Neuronal stem cell (in vitro differentiated cells): ENCODE results near the gene PLSCR5.

Experiments used
- DNase-seq: peaks from one replicate; pipeline ENCODE4 v3.0.0-alpha.2; 2013; ENCODE audit warnings: low spot score
- H2AFZ ChIP-seq: one replicate; pipeline ENCODE4 v1.6.1; 2013; ENCODE audit warnings: mild to moderate bottlenecking, low read length, inconsistent platforms
- H2AK5ac ChIP-seq: 2 replicates; pipeline ENCODE4 v1.6.1; 2013; ENCODE audit warnings: low read depth, mild to moderate bottlenecking, inconsistent platforms, low read length, moderate library complexity, mixed read lengths
- H2BK120ac ChIP-seq: 2 replicates; pipeline ENCODE4 v1.6.1; 2013; ENCODE audit warnings: low read depth, mild to moderate bottlenecking, inconsistent platforms, low read length, moderate library complexity, mixed read lengths
- H2BK12ac ChIP-seq: one replicate; pipeline ENCODE4 v1.6.1; 2013; ENCODE audit warnings: low read length, inconsistent platforms
- H2BK15ac ChIP-seq: 2 replicates; pipeline ENCODE4 v1.6.1; 2013; ENCODE audit warnings: mild to moderate bottlenecking, low read length, inconsistent platforms, mixed read lengths
- H2BK5ac ChIP-seq: one replicate; pipeline ENCODE4 v1.6.1; 2013; ENCODE audit warnings: inconsistent platforms, mild to moderate bottlenecking, low read length, moderate library complexity
- H3K14ac ChIP-seq: one replicate; pipeline ENCODE4 v1.6.1; 2013; ENCODE audit warnings: low read length, inconsistent platforms
- H3K18ac ChIP-seq: 2 replicates; pipeline ENCODE4 v1.6.1; 2013; ENCODE audit warnings: low read length, inconsistent platforms
- H3K23ac ChIP-seq: 2 replicates; pipeline ENCODE4 v1.6.1; 2013; ENCODE audit warnings: low read depth, mild to moderate bottlenecking, mixed read lengths, low read length, inconsistent platforms; ENCODE audit not compliant: poor library complexity
- H3K27ac ChIP-seq: replicated peaks from 3 replicates; pipeline ENCODE4 v1.5.1; 2013; ENCODE audit warnings: low read length, inconsistent platforms
- H3K27me3 ChIP-seq, 3 experiments: 2 replicates each; pipeline ENCODE4 v1.6.1; 2013; ENCODE audit warnings: low read length in 3 of 3, mild to moderate bottlenecking in 2 of 3, inconsistent platforms in 1 of 3, low read depth in 1 of 3, mixed read lengths in 1 of 3, moderate library complexity in 1 of 3; ENCODE audit not compliant: control insufficient read depth in 3 of 3, insufficient read depth in 3 of 3
- H3K36me3 ChIP-seq, 2 donors: replicated peaks in 1 of 2; 2 replicates each; pipeline ENCODE4 v1.6.1; 2013; ENCODE audit warnings: low read length in 2 of 2; ENCODE audit not compliant: control insufficient read depth in 2 of 2, insufficient read depth in 2 of 2
- H3K4ac ChIP-seq: 2 replicates; pipeline ENCODE4 v1.6.1; 2013; ENCODE audit warnings: inconsistent platforms, mild to moderate bottlenecking, low read length, moderate library complexity
- H3K4me1 ChIP-seq, 2 donors: 1 replicate in 1 of 2; 2 replicates in 1 of 2; pipeline ENCODE4 v1.6.1; 2013; ENCODE audit warnings: low read length in 2 of 2, low read depth in 1 of 2; ENCODE audit not compliant: control insufficient read depth in 2 of 2, insufficient read depth in 1 of 2
- H3K4me2 ChIP-seq: one replicate; pipeline ENCODE4 v1.6.1; 2013; ENCODE audit warnings: mild to moderate bottlenecking, low read length, inconsistent platforms; ENCODE audit not compliant: insufficient read depth, poor library complexity, severe bottlenecking
- H3K4me3 ChIP-seq, 2 donors: 2 replicates each; pipeline ENCODE4 v1.5.1; 2013; ENCODE audit warnings: low read length in 2 of 2, mild to moderate bottlenecking in 2 of 2, inconsistent platforms in 1 of 2, moderate library complexity in 1 of 2
- H3K79me1 ChIP-seq: one replicate; pipeline ENCODE4 v1.6.1; 2013; ENCODE audit warnings: low read depth, mild to moderate bottlenecking, inconsistent platforms, low read length, moderate library complexity
- H3K9ac ChIP-seq: one replicate; pipeline ENCODE4 v1.6.1; 2013; ENCODE audit warnings: mild to moderate bottlenecking, low read depth, low read length, inconsistent platforms; ENCODE audit not compliant: poor library complexity
- H3K9me3 ChIP-seq, 2 donors: replicated peaks in 1 of 2; 2 replicates each; pipeline versions ENCODE3 to v1.6.1; 2013; ENCODE audit warnings: low read length in 2 of 2, mild to moderate bottlenecking in 2 of 2, inconsistent platforms in 1 of 2, low read depth in 1 of 2, mixed read lengths in 1 of 2, moderate library complexity in 1 of 2; ENCODE audit not compliant: control insufficient read depth in 2 of 2, insufficient read depth in 1 of 2
- H4K8ac ChIP-seq: one replicate; pipeline ENCODE4 v1.6.1; 2013; ENCODE audit warnings: low read depth, mild to moderate bottlenecking, inconsistent platforms, low read length, moderate library complexity
- H4K91ac ChIP-seq: one replicate; pipeline ENCODE4 v1.6.1; 2013; ENCODE audit warnings: low read length, low read depth, mild to moderate bottlenecking, inconsistent platforms; ENCODE audit not compliant: poor library complexity
- WGBS, 2 donors: extraction: QIAGEN DNeasy Blood & Tissue Kit; methylation state at CpG; one replicate each; pipeline ENCODE4 v1.1.7; 2013; ENCODE audit warnings: missing lambda C conversion rate in 2 of 2, mixed read lengths in 1 of 2; ENCODE audit not compliant: insufficient read length in 2 of 2, insufficient replicate concordance in 1 of 2; ENCODE audit errors: extremely low coverage in 2 of 2; 5-methylcytosine and 5-hydroxymethylcytosine counted together

The PLSCR5 gene

GRCh38 chr3:146543461-146544001 lies 61.6 kb downstream of the PLSCR5 start:
- Histone ChIP-seq H4K8ac (no peak overlapping the region), H2BK15ac (no peak overlapping the region)

DNA sequence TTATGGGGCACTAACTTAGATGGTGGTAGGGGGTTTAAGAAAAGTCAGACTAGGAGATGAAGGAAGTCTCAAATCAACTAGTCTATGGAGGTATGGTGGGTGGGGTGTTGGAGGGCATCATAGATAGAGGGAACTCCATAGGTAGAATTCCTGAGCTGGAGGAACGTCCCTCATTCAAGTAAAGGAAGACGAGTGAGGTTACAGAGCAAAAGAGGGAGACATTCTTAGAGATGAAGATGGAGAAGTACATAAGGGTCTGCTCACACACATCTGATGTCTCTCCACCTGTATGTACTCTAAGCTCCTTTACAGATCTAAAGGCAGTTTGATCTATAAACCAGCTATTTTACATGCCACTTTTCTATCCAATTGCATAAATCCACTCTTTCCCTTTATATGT lies 62.2 kb downstream of the PLSCR5 start:
- peaks cover 0 to 4% of the 10 kb centered on the region in 2 donors for H3K4me1 ChIP-seq
- no peak overlapping the region for H2BK5ac ChIP-seq
- H3K36me3 ChIP-seq, result peaks cover 0 to 10% of the 10 kb centered on the region in 2 donors
- no peaks in the 10 kb centered on the region for H3K79me1 ChIP-seq
- H3K27me3 ChIP-seq, result no peaks in the 10 kb centered on the region
- no peak overlapping the region for H3K23ac ChIP-seq
- WGBS, 2 donors, result no CpG with 5 or more reads among the region's 2 CpGs
- H4K8ac ChIP-seq, result no peak overlapping the region
- H3K4me2 ChIP-seq, result no peak overlapping the region
- H4K91ac ChIP-seq, result no peak overlapping the region
- no peak overlapping the region for H2BK120ac ChIP-seq
- no peak overlapping the region for H2AFZ ChIP-seq
- H3K4me3 ChIP-seq, result peak overlapping the region in 1 of 2 donors; percentile 68
- H2BK15ac ChIP-seq, result no peak overlapping the region
- H3K18ac ChIP-seq, result no peak overlapping the region
- no peak overlapping the region for H3K27ac ChIP-seq
- no peak overlapping the region for H2AK5ac ChIP-seq
- H3K9me3 ChIP-seq, result peaks cover 0 to 17% of the 10 kb centered on the region in 2 donors
- no peak overlapping the region for H2BK12ac ChIP-seq
- H3K14ac ChIP-seq, result no peak overlapping the region
- DNase-seq, result no peak
- no peak overlapping the region for H3K9ac ChIP-seq
- no peak overlapping the region for H3K4ac ChIP-seq

More at GRCh38 chr3:146543461-146544001, 61.6 kb downstream of the PLSCR5 start:
- Histone ChIP-seq H3K79me1 (no peaks in the 10 kb centered on the region), H3K4me3 (peak overlapping the region; percentile 68 to 81), H4K91ac (no peak overlapping the region), H3K27me3 (no peaks in the 10 kb centered on the region), H3K27ac (no peak overlapping the region), H2BK120ac (no peak overlapping the region), H2BK12ac (no peak overlapping the region), H3K4ac (no peak overlapping the region), H3K14ac (no peak overlapping the region), H3K4me1 (peaks cover 0 to 4% of the 10 kb centered on the region in 2 donors), H3K18ac (no peak overlapping the region), H2AFZ (peak overlapping the region; percentile 98), H3K23ac (no peak overlapping the region), H2BK5ac (no peak overlapping the region), H3K9ac (no peak overlapping the region), H2AK5ac (no peak overlapping the region), H3K4me2 (peak overlapping the region; percentile 77), H3K36me3 (peaks cover 0 to 10% of the 10 kb centered on the region in 2 donors), H3K9me3 (peaks cover 0 to 12% of the 10 kb centered on the region in 2 donors)
- no CpG with 5 or more reads among the region's 10 CpGs for WGBS, 2 donors
- no peak for DNase-seq

DNA sequence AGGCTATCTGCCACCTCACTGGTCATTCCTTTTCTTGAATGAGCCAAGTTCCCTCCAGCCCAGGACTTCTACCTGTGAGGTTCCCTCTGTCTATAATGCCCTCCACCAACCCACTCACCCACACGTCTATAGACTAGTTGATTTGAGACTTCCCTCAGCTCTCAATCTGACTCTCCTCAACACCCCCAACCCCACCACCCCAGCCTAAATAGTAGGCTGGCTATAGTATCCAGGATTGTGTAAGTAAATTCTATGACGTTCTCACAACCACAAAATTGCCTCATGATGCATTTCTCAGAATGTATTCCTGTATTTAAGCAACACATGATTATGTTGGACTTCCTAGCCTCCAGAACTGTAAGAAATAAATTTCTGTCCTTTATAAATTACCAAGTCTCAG lies 63.0 kb downstream of the PLSCR5 start:
- peaks cover 0 to 17% of the 10 kb centered on the region in 2 donors for H3K36me3 ChIP-seq
- no peak overlapping the region for H3K27ac ChIP-seq
- H2BK5ac ChIP-seq, result no peak overlapping the region
- H4K8ac ChIP-seq, result no peak overlapping the region
- H3K4me1 ChIP-seq, result peaks cover 0 to 4% of the 10 kb centered on the region in 2 donors
- no peak overlapping the region for H2BK120ac ChIP-seq
- H3K14ac ChIP-seq, result no peak overlapping the region
- H2BK15ac ChIP-seq, result no peak overlapping the region
- no peak overlapping the region for H3K9ac ChIP-seq
- H3K9me3 ChIP-seq, result peaks cover 0 to 20% of the 10 kb centered on the region in 2 donors
- WGBS, 2 donors, result no CpG with 5 or more reads among the region's 2 CpGs
- no peak overlapping the region for H3K23ac ChIP-seq
- no peak overlapping the region for H2AFZ ChIP-seq
- H3K4ac ChIP-seq, result no peak overlapping the region
- H2AK5ac ChIP-seq, result no peak overlapping the region
- no peaks in the 10 kb centered on the region for H3K79me1 ChIP-seq
- no peaks in the 10 kb centered on the region for H3K27me3 ChIP-seq
- no peak overlapping the region for H3K4me2 ChIP-seq
- no peak overlapping the region for H4K91ac ChIP-seq
- no peak for DNase-seq
- H3K18ac ChIP-seq, result no peak overlapping the region
- no peak overlapping the region for H2BK12ac ChIP-seq
- no peak overlapping the region for H3K4me3 ChIP-seq

DNA sequence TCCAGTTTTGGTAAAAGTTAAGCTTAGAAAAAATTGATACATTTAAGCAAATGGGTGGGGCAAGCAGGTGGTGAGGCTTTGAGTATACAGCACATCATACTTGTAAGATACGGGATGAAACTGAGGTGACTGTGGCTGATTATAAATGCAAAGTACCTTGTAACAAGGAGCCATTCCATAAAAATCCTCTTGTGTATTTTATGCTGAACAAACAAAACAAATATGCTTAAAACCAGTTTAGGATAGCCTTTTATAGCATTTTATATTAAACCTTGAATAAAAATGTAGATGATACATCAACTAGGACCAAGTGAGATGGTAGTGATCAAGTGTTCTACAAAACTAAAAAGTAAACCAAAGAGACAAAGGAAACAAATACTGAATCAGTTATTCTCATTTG lies 64.2 kb downstream of the PLSCR5 start:
- H4K8ac ChIP-seq, result no peak overlapping the region
- no peak overlapping the region for H3K27ac ChIP-seq
- H3K27me3 ChIP-seq, result no peaks in the 10 kb centered on the region
- no peak overlapping the region for H4K91ac ChIP-seq
- no peaks in the 10 kb centered on the region for H3K79me1 ChIP-seq
- no peak overlapping the region for H3K4me2 ChIP-seq
- no peak overlapping the region for H3K14ac ChIP-seq
- no peak for DNase-seq
- H3K18ac ChIP-seq, result no peak overlapping the region
- no peak overlapping the region for H2BK15ac ChIP-seq
- H3K4me1 ChIP-seq, result peaks cover 3 to 7% of the 10 kb centered on the region in 2 donors
- H2BK12ac ChIP-seq, result no peak overlapping the region
- no peak overlapping the region for H2BK120ac ChIP-seq
- H2AK5ac ChIP-seq, result no peak overlapping the region
- peaks cover 0 to 18% of the 10 kb centered on the region in 2 donors for H3K36me3 ChIP-seq
- no peak overlapping the region for H3K9ac ChIP-seq
- H3K9me3 ChIP-seq, result peaks cover 0 to 20% of the 10 kb centered on the region in 2 donors
- no peak overlapping the region for H3K4ac ChIP-seq
- WGBS, 2 donors, result no CpG with 5 or more reads among the region's 1 CpG
- no peak overlapping the region for H2AFZ ChIP-seq
- no peak overlapping the region for H3K4me3 ChIP-seq
- no peak overlapping the region for H3K23ac ChIP-seq
- H2BK5ac ChIP-seq, result no peak overlapping the region
